Panc1 (cell line): ENCODE measurements around the gene CHST15. TPM values are rescaled to one million over a fixed set of nuclear protein-coding genes. Genes with fewer than 3 reads are reported as not detected.

Experiments
- ATAC-seq: fragments of 200-7000 bp; cut with Tn5 transposase; 2 replicates; pipeline ENCODE4 v1.9.1; 2020; ENCODE audit warnings: mild to moderate bottlenecking, moderate library complexity
- BruUV-seq: library from RNA; stranded (reverse); fragments of 400-500 nt; replicated peaks from 2 replicates; lab custom pipeline; 2021; lab: Mats Ljungman, UMichigan
- CTCF ChIA-PET: fragments of 300-600 bp; sonication (Branson Sonifier 250); formaldehyde crosslinking; loops from one replicate; lab custom pipeline; 2022; ENCODE audit warnings: antibody characterized with exemption; lab: Charles Lee
- POLR2A ChIA-PET: fragments of 300-600 bp; sonication (Branson Sonifier 250); formaldehyde crosslinking; loops from one replicate; lab custom pipeline; 2022; ENCODE audit warnings: antibody characterized with exemption; lab: Charles Lee
- DNase-seq: peaks from one replicate; pipeline ENCODE4 v3.0.0-alpha.2; 2010; ENCODE audit warnings: low read depth, low spot score
- H3K27ac ChIP-seq: 2 replicates; pipeline ENCODE4 v1.5.1; 2011; ENCODE audit warnings: mild to moderate bottlenecking, low read length, inconsistent platforms
- H3K27me3 ChIP-seq: fragments of 200-500 bp; sonication (Bioruptor generic); 2 replicates; pipeline ENCODE4 v1.6.0; 2014; ENCODE audit warnings: low read length, inconsistent platforms; ENCODE audit not compliant: control insufficient read depth, insufficient read depth
- H3K36me3 ChIP-seq: fragments of 200-500 bp; sonication (Bioruptor generic); 2 replicates; pipeline ENCODE4 v1.5.1; 2014; ENCODE audit warnings: inconsistent platforms, mild to moderate bottlenecking, low read length, moderate library complexity; ENCODE audit not compliant: control insufficient read depth, insufficient read depth
- H3K4me1 ChIP-seq: 2 replicates; pipeline ENCODE4 v1.5.1; 2011; ENCODE audit warnings: inconsistent platforms, mild to moderate bottlenecking, low read length, moderate library complexity; ENCODE audit not compliant: control insufficient read depth, insufficient read depth
- H3K4me3 ChIP-seq, 2 experiments: 2 replicates each; pipeline ENCODE4 v1.5.1; 2011 to 2012; ENCODE audit warnings: low read depth in 2 of 2, low read length in 2 of 2, mild to moderate bottlenecking in 2 of 2, inconsistent platforms in 1 of 2, moderate library complexity in 1 of 2
- H3K9me3 ChIP-seq: fragments of 200-500 bp; sonication (Bioruptor generic); 2 replicates; pipeline ENCODE4 v1.5.1; 2014; ENCODE audit warnings: low read depth, mild to moderate bottlenecking, inconsistent platforms, low read length, moderate library complexity; ENCODE audit not compliant: control insufficient read depth, insufficient read depth
- POLR2AphosphoS5 ChIP-seq: IDR thresholded peaks from 2 replicates; pipeline ENCODE4 v1.6.1; 2012; ENCODE audit warnings: mild to moderate bottlenecking, low read depth, low read length, moderate library complexity
- REST ChIP-seq, 2 experiments: IDR thresholded peaks; 2 replicates each; pipeline ENCODE4 v1.6.1; 2011 to 2012; ENCODE audit warnings: low read depth in 2 of 2, control low read depth in 1 of 2, low read length in 1 of 2, mild to moderate bottlenecking in 1 of 2, moderate library complexity in 1 of 2; ENCODE audit not compliant: insufficient read depth in 1 of 2
- SIN3A ChIP-seq: IDR thresholded peaks from 2 replicates; pipeline ENCODE4 v1.6.1; 2012; ENCODE audit warnings: low read depth, mild to moderate bottlenecking, low read length, moderate library complexity, borderline replicate concordance; ENCODE audit not compliant: insufficient read depth
- TCF7L2 ChIP-seq: IDR thresholded peaks from 2 replicates; pipeline ENCODE4 v1.6.1; 2011; ENCODE audit warnings: mild to moderate bottlenecking, low read depth, low read length, inconsistent platforms
- in situ Hi-C: cut with HindIII; loops from 2 replicates; pipeline ENCODE4 v1.10.0; 2016; ENCODE audit warnings: low sequenced_read_pairs, low pct_unique_long_range_greater_than_20kb
- intact Hi-C: fragments of 100-400 bp; cut with micrococcal nuclease; formaldehyde crosslinking; loops from one replicate; pipeline ENCODE4 v1.10.0; 2022; ENCODE audit not compliant: unreplicated experiment
- total RNA-seq: library from RNA; stranded (reverse); gene quantifications from one replicate; pipeline ENCODE4 v1.2.1, GENCODE V29; 2021; ENCODE audit not compliant: unreplicated experiment
- TF ChIP-seq, protein P1 (sequence below): fragments of 450-650 bp; IDR thresholded peaks from 2 replicates; pipeline ENCODE4 v1.5.1; 2017; ENCODE audit warnings: mild to moderate bottlenecking

CHST15 gene
- total RNA-seq, 1 experiment from 2014 or later, result 33.2 TPM

GRCh38 chr10:124027031-124027611 lies 66.3 kb downstream of the CHST15 start:
- no peaks in the 10 kb centered on the region for H3K9me3 ChIP-seq
- ChIA-PET CTCF (no interaction called here), POLR2A (no interaction called here)
- H3K4me1 ChIP-seq, result no peaks in the 10 kb centered on the region
- no peaks in the 10 kb centered on the region for H3K36me3 ChIP-seq
- H3K4me3 ChIP-seq, result no peak overlapping the region
- H3K27ac ChIP-seq, result no peak overlapping the region
- DNase-seq (no peak), ATAC-seq (no peak)
- no peak for TF ChIP-seq TCF7L2
- no peak for TF ChIP-seq POLR2AphosphoS5
- TF ChIP-seq, protein P1, sequence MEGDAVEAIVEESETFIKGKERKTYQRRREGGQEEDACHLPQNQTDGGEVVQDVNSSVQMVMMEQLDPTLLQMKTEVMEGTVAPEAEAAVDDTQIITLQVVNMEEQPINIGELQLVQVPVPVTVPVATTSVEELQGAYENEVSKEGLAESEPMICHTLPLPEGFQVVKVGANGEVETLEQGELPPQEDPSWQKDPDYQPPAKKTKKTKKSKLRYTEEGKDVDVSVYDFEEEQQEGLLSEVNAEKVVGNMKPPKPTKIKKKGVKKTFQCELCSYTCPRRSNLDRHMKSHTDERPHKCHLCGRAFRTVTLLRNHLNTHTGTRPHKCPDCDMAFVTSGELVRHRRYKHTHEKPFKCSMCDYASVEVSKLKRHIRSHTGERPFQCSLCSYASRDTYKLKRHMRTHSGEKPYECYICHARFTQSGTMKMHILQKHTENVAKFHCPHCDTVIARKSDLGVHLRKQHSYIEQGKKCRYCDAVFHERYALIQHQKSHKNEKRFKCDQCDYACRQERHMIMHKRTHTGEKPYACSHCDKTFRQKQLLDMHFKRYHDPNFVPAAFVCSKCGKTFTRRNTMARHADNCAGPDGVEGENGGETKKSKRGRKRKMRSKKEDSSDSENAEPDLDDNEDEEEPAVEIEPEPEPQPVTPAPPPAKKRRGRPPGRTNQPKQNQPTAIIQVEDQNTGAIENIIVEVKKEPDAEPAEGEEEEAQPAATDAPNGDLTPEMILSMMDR, result no peak
- in situ Hi-C loops (no loop called here), intact Hi-C loops (no loop called here)
- H3K27me3 ChIP-seq, result no peaks in the 10 kb centered on the region
- no TSS peak for BruUV-seq

GRCh38 chr10:124026589-124026939 lies 66.8 kb downstream of the CHST15 start:
- TF ChIP-seq, protein P1, result no peak
- TF ChIP-seq TCF7L2 (no peak), SIN3A (no peak), REST (IDR thresholded peaks at IDR 0.05; ENCODE audit: insufficient read depth in 1 of 2, low read depth in 2 of 2, low read length in 1 of 2) (no peak), POLR2AphosphoS5 (no peak)
- no peak overlapping the region for H3K4me3 ChIP-seq
- DNase-seq, result no peak
- intact Hi-C loops, result no loop called here
- ATAC-seq, result no peak
- in situ Hi-C loops, result no loop called here
- H3K27me3 ChIP-seq, result no peaks in the 10 kb centered on the region
- ChIA-PET CTCF (no interaction called here), POLR2A (no interaction called here)
- no peaks in the 10 kb centered on the region for H3K9me3 ChIP-seq
- H3K4me1 ChIP-seq, result no peaks in the 10 kb centered on the region
- no TSS peak for BruUV-seq
- no peak overlapping the region for H3K27ac ChIP-seq
- H3K36me3 ChIP-seq, result no peaks in the 10 kb centered on the region
